ENCODE measurements around the gene RDM1.
"Not testable (repeated sequence)": the region's sequence is repeated elsewhere in the genome, so short reads cannot be mapped to it uniquely, and the experiment has no call there.

The RDM1 gene

GRCh38 chr17:35930211-35931065, at the start of gene RDM1:
RDM1 (minus strand) TSS chr17:35930773; CDS start chr17:35930727, 46 bp downstream.
- peak; percentile 75 to 94 for DNase-seq

GRCh38 chr17:35978346-35978745, 47.8 kb upstream of the RDM1 start:
- no peak for DNase-seq

GRCh38 chr17:35977509-35977908, 46.9 kb upstream of the RDM1 start:
- no peak for DNase-seq

GRCh38 chr17:35973333-35974260, 43.0 kb upstream of the RDM1 start:
- DNase-seq = no peak

GRCh38 chr17:35972945-35973332, 42.4 kb upstream of the RDM1 start:
- DNase-seq = no peak

GRCh38 chr17:35972535-35972934, 42.0 kb upstream of the RDM1 start:
- DNase-seq = no peak

GRCh38 chr17:35972066-35972465, 41.5 kb upstream of the RDM1 start:
- no peak for DNase-seq

- peak; percentile 61 to 87 for DNase-seq
These were observed 39.2 kb upstream of the RDM1 start for GRCh38 chr17:35969558-35970380.

- no peak for DNase-seq
These were observed 38.0 kb upstream of the RDM1 start for GRCh38 chr17:35968520-35969054.

- no peak for DNase-seq
These were observed 34.7 kb upstream of the RDM1 start for GRCh38 chr17:35965272-35965671.

- no peak for DNase-seq
These were observed 33.1 kb upstream of the RDM1 start for GRCh38 chr17:35963663-35964062.

GRCh38 chr17:35953720-35954119, 23.1 kb upstream of the RDM1 start:
- no peak for DNase-seq

- no peak for DNase-seq
These were observed 18.8 kb upstream of the RDM1 start for GRCh38 chr17:35949401-35949800.

- no peak for DNase-seq
These were observed 17.5 kb upstream of the RDM1 start for GRCh38 chr17:35948092-35948491.

- peak; percentile 31 to 80 for DNase-seq
These were observed 16.6 kb upstream of the RDM1 start for GRCh38 chr17:35947156-35947585.

- DNase-seq = no peak
These were observed 13.6 kb upstream of the RDM1 start for GRCh38 chr17:35944151-35944550.

GRCh38 chr17:35943537-35943936, 13.0 kb upstream of the RDM1 start, which contains the start of gene LYZL6:
LYZL6 (minus strand) TSS chr17:35943713; CDS start chr17:35939356, 4,357 bp downstream.
- no peak for DNase-seq

- no peak for DNase-seq
These were observed 12.1 kb upstream of the RDM1 start for GRCh38 chr17:35942588-35943186.

- not testable (repeated sequence) for DNase-seq
These were observed 7.9 kb upstream of the RDM1 start for GRCh38 chr17:35938492-35938891.

GRCh38 chr17:35936063-35936462, 5.5 kb upstream of the RDM1 start:
- DNase-seq = no peak

GRCh38 chr17:35934760-35935159, 4.2 kb upstream of the RDM1 start:
- no peak for DNase-seq

- no peak for DNase-seq
These were observed 2.0 kb upstream of the RDM1 start for GRCh38 chr17:35932586-35932985.
